SK-N-SH (cell line): ENCODE data around the gene STXBP6. TPM values are rescaled to one million over a fixed set of nuclear protein-coding genes. Genes with fewer than 3 reads are reported as not detected.

ENCODE experiments used
- CTCF ChIA-PET: fragments of 300-600, 350-600 bp; formaldehyde crosslinking; extraction: SDS; loops from one replicate; lab custom pipeline; 2021; lab: Yijun Ruan, JAX
- POLR2A ChIA-PET: fragments of 350-600 bp; sonication (Branson Sonifier 250); formaldehyde crosslinking; extraction: SDS; loops from one replicate; lab custom pipeline; 2020; ENCODE audit warnings: antibody characterized with exemption, inconsistent platforms; lab: Yijun Ruan, JAX
- DNase-seq: peaks from one replicate; pipeline ENCODE4 v3.0.0; 2012
- H2AFZ ChIP-seq: fragments of 200-600 bp; sonication (generic); 2 replicates; pipeline ENCODE4 v1.8.1; 2016; ENCODE audit warnings: antibody characterized with exemption, mild to moderate bottlenecking, low read depth
- H3F3A ChIP-seq: fragments of 200-600 bp; sonication (generic); replicated peaks from 2 replicates; pipeline ENCODE3; 2016; ENCODE audit warnings: antibody characterized with exemption, mild to moderate bottlenecking; ENCODE audit not compliant: insufficient read depth
- H3K27ac ChIP-seq, 2 experiments: fragments of 200-500 bp in 1 of 2; fragments of 200-600 bp in 1 of 2; sonication (Bioruptor generic) in 1 of 2; sonication (generic), shearing (Covaris generic) in 1 of 2; 2 replicates each; pipeline versions ENCODE4 v1.5.1 to v1.6.1; 2014 to 2016; ENCODE audit warnings: low read depth in 2 of 2, inconsistent platforms in 1 of 2, low read length in 1 of 2, mild to moderate bottlenecking in 1 of 2, mixed read lengths in 1 of 2
- H3K27me3 ChIP-seq: fragments of 200-600 bp; sonication (generic), shearing (Covaris generic); 2 replicates; pipeline ENCODE4 v1.6.1; 2016; ENCODE audit warnings: mixed run types; ENCODE audit not compliant: insufficient read depth
- H3K36me3 ChIP-seq, 2 experiments: fragments of 200-500 bp in 1 of 2; fragments of 200-600 bp in 1 of 2; sonication (Bioruptor generic) in 1 of 2; sonication (generic) in 1 of 2; replicated peaks in 1 of 2; 2 replicates each; pipeline versions ENCODE3 to v1.5.1; 2014 to 2016; ENCODE audit warnings: low read length in 1 of 2, mild to moderate bottlenecking in 1 of 2; ENCODE audit not compliant: insufficient read depth in 2 of 2, control insufficient read depth in 1 of 2
- H3K4me1 ChIP-seq, 2 experiments: fragments of 200-500 bp in 1 of 2; fragments of 200-600 bp in 1 of 2; sonication (Bioruptor generic) in 1 of 2; sonication (generic), shearing (Covaris generic) in 1 of 2; 2 replicates each; pipeline versions ENCODE4 v1.5.1 to v1.6.1; 2014 to 2016; ENCODE audit warnings: low read depth in 1 of 2, low read length in 1 of 2, mixed run types in 1 of 2; ENCODE audit not compliant: insufficient read depth in 2 of 2, control insufficient read depth in 1 of 2
- H3K4me2 ChIP-seq: fragments of 200-600 bp; sonication (generic), shearing (Covaris generic); 2 replicates; pipeline ENCODE4 v1.6.1; 2017; ENCODE audit warnings: mixed run types
- H3K4me3 ChIP-seq, 2 experiments: fragments of 200-500 bp in 1 of 2; fragments of 200-600 bp in 1 of 2; sonication (Bioruptor generic) in 1 of 2; sonication (generic), shearing (Covaris generic) in 1 of 2; 2 replicates each; pipeline versions ENCODE4 v1.5.1 to v1.8.1; 2014 to 2016; ENCODE audit warnings: low read depth in 2 of 2, inconsistent platforms in 1 of 2, low read length in 1 of 2, mild to moderate bottlenecking in 1 of 2, mixed read lengths in 1 of 2, moderate library complexity in 1 of 2
- H3K79me2 ChIP-seq: fragments of 200-600 bp; sonication (generic); 2 replicates; pipeline ENCODE4 v1.8.1; 2017; ENCODE audit warnings: mild to moderate bottlenecking; ENCODE audit not compliant: insufficient read depth
- H3K9ac ChIP-seq: fragments of 200-600 bp; sonication (generic); 2 replicates; pipeline ENCODE4 v1.6.1; 2017; ENCODE audit warnings: mixed run types
- H3K9me2 ChIP-seq: fragments of 200-600 bp; sonication (generic); 2 replicates; pipeline ENCODE4 v1.6.1; 2017; ENCODE audit warnings: mixed run types
- H3K9me3 ChIP-seq: fragments of 200-600 bp; sonication (generic); 2 replicates; pipeline ENCODE4 v1.6.1; 2017; ENCODE audit warnings: mixed run types, mild to moderate bottlenecking, moderate library complexity
- H4K20me1 ChIP-seq: fragments of 200-600 bp; sonication (generic); 2 replicates; pipeline ENCODE4 v1.6.1; 2017; ENCODE audit warnings: mild to moderate bottlenecking, mixed run types; ENCODE audit not compliant: insufficient read depth
- ELF1 ChIP-seq: IDR thresholded peaks from 2 replicates; pipeline ENCODE4 v1.4.0; 2012
- EP300 ChIP-seq, 2 experiments: IDR thresholded peaks; 2 replicates each; pipeline versions ENCODE4 v1.4.0 to v1.6.1; 2012; ENCODE audit warnings: borderline replicate concordance in 1 of 2, low read depth in 1 of 2, low read length in 1 of 2
- EZH2phosphoT487 ChIP-seq: fragments of 200-600 bp; sonication (generic); IDR thresholded peaks from 2 replicates; pipeline ENCODE4 v1.6.1; 2017; ENCODE audit warnings: low read depth, mixed run types, mild to moderate bottlenecking, antibody characterized with exemption, moderate library complexity, borderline replicate concordance
- FOXJ3 ChIP-seq: sonication (generic); formaldehyde crosslinking; IDR thresholded peaks from 2 replicates; pipeline ENCODE4 v1.5.1; 2020; ENCODE audit warnings: mild to moderate bottlenecking, missing genetic modification reagents
- GATA2 ChIP-seq: sonication (generic); formaldehyde crosslinking; IDR thresholded peaks from 2 replicates; pipeline ENCODE4 v1.5.0; 2020; ENCODE audit warnings: mild to moderate bottlenecking, missing genetic modification reagents
- JUND ChIP-seq: IDR thresholded peaks from 2 replicates; pipeline ENCODE4 v1.4.0; 2012
- MEF2A ChIP-seq: IDR thresholded peaks from 2 replicates; pipeline ENCODE4 v1.4.0; 2012; ENCODE audit warnings: low read depth, borderline replicate concordance
- MXI1 ChIP-seq: IDR thresholded peaks from 2 replicates; pipeline ENCODE4 v1.6.1; 2012; ENCODE audit warnings: mild to moderate bottlenecking, low read depth, low read length, improper control_type of control experiment
- NRF1 ChIP-seq: IDR thresholded peaks from 2 replicates; pipeline ENCODE4 v1.6.1; 2012; ENCODE audit warnings: low read depth, mild to moderate bottlenecking, low read length
- PBX3 ChIP-seq: IDR thresholded peaks from 2 replicates; pipeline ENCODE4; 2012
- RCOR1 ChIP-seq: fragments of 150-350 bp; IDR thresholded peaks from 2 replicates; pipeline ENCODE4 v1.6.1; 2017; ENCODE audit warnings: antibody characterized with exemption, low read length
- RXRA ChIP-seq: IDR thresholded peaks from 2 replicates; pipeline ENCODE4 v1.4.0; 2012; ENCODE audit warnings: low read depth, mild to moderate bottlenecking, borderline replicate concordance
- SMC3 ChIP-seq: IDR thresholded peaks from 2 replicates; pipeline ENCODE4 v1.6.1; 2012; ENCODE audit warnings: low read depth, low read length, improper control_type of control experiment
- TCF12 ChIP-seq: IDR thresholded peaks from 2 replicates; pipeline ENCODE4 v1.4.0; 2012
- USF2 ChIP-seq: fragments of 150-350 bp; IDR thresholded peaks from 2 replicates; pipeline ENCODE4 v1.6.1; 2017; ENCODE audit warnings: antibody characterized with exemption, low read length, low read depth, borderline replicate concordance
- ZBTB33 ChIP-seq: IDR thresholded peaks from 2 replicates; pipeline ENCODE4 v1.4.0; 2012; ENCODE audit warnings: low read depth, borderline replicate concordance
- WGBS: methylation state at CpG from one replicate; pipeline ENCODE4 v1.1.6; 2017; ENCODE audit warnings: low lambda C conversion rate; 5-methylcytosine and 5-hydroxymethylcytosine counted together
- polyA plus RNA-seq, 3 experiments: library from polyadenylated mRNA; depleted of rRNA; stranded (reverse); fragments of >200 nt; gene quantifications; 2 replicates each; pipeline ENCODE4 v1.2.3, GENCODE V29; 2012
- TF ChIP-seq, protein P1 (sequence below): fragments of 200-600 bp; sonication (generic); IDR thresholded peaks from 2 replicates; pipeline ENCODE4 v1.6.1; 2017; ENCODE audit warnings: antibody characterized with exemption, mild to moderate bottlenecking, moderate library complexity
- TF ChIP-seq, protein P2 (sequence below): IDR thresholded peaks from 2 replicates; pipeline ENCODE4 v1.4.0; 2012; ENCODE audit warnings: low read depth
- TF ChIP-seq, protein P3 (sequence below): fragments of 150-350 bp; IDR thresholded peaks from 2 replicates; pipeline ENCODE4 v1.6.1; 2016; ENCODE audit warnings: mild to moderate bottlenecking, low read depth, low read length
- TF ChIP-seq, protein P4 (sequence below): IDR thresholded peaks from 2 replicates; pipeline ENCODE4 v1.6.1; 2012; ENCODE audit warnings: mild to moderate bottlenecking, low read depth, low read length, moderate library complexity

Gene STXBP6
- polyA plus RNA-seq, 1 of the 3 experiments (the other 2 are of a cell fraction) = 0.16 TPM

- TF ChIP-seq, protein P1, sequence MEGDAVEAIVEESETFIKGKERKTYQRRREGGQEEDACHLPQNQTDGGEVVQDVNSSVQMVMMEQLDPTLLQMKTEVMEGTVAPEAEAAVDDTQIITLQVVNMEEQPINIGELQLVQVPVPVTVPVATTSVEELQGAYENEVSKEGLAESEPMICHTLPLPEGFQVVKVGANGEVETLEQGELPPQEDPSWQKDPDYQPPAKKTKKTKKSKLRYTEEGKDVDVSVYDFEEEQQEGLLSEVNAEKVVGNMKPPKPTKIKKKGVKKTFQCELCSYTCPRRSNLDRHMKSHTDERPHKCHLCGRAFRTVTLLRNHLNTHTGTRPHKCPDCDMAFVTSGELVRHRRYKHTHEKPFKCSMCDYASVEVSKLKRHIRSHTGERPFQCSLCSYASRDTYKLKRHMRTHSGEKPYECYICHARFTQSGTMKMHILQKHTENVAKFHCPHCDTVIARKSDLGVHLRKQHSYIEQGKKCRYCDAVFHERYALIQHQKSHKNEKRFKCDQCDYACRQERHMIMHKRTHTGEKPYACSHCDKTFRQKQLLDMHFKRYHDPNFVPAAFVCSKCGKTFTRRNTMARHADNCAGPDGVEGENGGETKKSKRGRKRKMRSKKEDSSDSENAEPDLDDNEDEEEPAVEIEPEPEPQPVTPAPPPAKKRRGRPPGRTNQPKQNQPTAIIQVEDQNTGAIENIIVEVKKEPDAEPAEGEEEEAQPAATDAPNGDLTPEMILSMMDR = no peak
- TF ChIP-seq MXI1 = no peak
- TF ChIP-seq, all 33 proteins: peak for 0
Observed at GRCh38 chr14:24861083-24861630, 188.8 kb downstream of the STXBP6 start (continued).

DNA sequence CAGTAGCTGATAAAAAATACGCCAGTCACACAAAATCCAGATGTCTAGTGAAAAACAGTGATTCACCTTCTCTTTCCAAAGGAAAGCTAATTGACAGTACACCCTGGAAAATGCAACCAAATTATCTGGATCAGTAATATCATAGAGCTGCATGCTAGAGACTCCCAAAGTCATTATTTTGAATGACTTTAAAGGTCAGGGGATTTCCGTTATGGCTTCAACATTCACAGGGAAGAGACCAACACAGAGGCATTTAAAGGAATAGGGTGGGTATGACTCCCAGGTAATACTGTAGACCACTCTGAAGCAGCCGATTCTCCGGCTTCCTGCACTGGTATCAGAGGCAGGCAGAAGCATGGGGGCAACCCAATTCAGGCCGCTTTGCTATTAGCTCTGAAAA lies 190.4 kb downstream of the STXBP6 start:
- Histone ChIP-seq H3K4me3 (no peak overlapping the region), H3K9me3 (no peaks in the 10 kb centered on the region), H3K9me2 (no peaks in the 10 kb centered on the region), H3K4me1 (no peaks in the 10 kb centered on the region), H2AFZ (no peak overlapping the region), H4K20me1 (no peaks in the 10 kb centered on the region), H3K9ac (no peak overlapping the region), H3K36me3 (no peaks in the 10 kb centered on the region), H3K79me2 (no peaks in the 10 kb centered on the region), H3K27me3 (no peaks in the 10 kb centered on the region; the same call in 1 of the 2 replicates), H3F3A (no peaks in the 10 kb centered on the region), H3K27ac (no peak overlapping the region), H3K4me2 (no peak overlapping the region)
- no peak for TF ChIP-seq JUND
- no peak for TF ChIP-seq RXRA
- TF ChIP-seq, protein P2, sequence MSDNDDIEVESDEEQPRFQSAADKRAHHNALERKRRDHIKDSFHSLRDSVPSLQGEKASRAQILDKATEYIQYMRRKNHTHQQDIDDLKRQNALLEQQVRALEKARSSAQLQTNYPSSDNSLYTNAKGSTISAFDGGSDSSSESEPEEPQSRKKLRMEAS = no peak
- no peak for TF ChIP-seq EZH2phosphoT487
- no peak for TF ChIP-seq ELF1
- no peak for TF ChIP-seq SMC3
- TF ChIP-seq ZBTB33 = no peak
- no peak for TF ChIP-seq TCF12
- TF ChIP-seq USF2 = no peak
- no peak for TF ChIP-seq GATA2 (CRISPR knock-in tag)
- TF ChIP-seq EP300 (IDR thresholded peaks at IDR 0.05; ENCODE audit: borderline replicate concordance in 1 of 2, low read depth in 1 of 2, low read length in 1 of 2) = no peak
- TF ChIP-seq, protein P3, sequence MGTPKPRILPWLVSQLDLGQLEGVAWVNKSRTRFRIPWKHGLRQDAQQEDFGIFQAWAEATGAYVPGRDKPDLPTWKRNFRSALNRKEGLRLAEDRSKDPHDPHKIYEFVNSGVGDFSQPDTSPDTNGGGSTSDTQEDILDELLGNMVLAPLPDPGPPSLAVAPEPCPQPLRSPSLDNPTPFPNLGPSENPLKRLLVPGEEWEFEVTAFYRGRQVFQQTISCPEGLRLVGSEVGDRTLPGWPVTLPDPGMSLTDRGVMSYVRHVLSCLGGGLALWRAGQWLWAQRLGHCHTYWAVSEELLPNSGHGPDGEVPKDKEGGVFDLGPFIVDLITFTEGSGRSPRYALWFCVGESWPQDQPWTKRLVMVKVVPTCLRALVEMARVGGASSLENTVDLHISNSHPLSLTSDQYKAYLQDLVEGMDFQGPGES = no peak
- no peak for TF ChIP-seq PBX3
- TF ChIP-seq MEF2A = no peak
- no peak for TF ChIP-seq NRF1
- TF ChIP-seq FOXJ3 (CRISPR knock-in tag) = no peak
- TF ChIP-seq, protein P4, sequence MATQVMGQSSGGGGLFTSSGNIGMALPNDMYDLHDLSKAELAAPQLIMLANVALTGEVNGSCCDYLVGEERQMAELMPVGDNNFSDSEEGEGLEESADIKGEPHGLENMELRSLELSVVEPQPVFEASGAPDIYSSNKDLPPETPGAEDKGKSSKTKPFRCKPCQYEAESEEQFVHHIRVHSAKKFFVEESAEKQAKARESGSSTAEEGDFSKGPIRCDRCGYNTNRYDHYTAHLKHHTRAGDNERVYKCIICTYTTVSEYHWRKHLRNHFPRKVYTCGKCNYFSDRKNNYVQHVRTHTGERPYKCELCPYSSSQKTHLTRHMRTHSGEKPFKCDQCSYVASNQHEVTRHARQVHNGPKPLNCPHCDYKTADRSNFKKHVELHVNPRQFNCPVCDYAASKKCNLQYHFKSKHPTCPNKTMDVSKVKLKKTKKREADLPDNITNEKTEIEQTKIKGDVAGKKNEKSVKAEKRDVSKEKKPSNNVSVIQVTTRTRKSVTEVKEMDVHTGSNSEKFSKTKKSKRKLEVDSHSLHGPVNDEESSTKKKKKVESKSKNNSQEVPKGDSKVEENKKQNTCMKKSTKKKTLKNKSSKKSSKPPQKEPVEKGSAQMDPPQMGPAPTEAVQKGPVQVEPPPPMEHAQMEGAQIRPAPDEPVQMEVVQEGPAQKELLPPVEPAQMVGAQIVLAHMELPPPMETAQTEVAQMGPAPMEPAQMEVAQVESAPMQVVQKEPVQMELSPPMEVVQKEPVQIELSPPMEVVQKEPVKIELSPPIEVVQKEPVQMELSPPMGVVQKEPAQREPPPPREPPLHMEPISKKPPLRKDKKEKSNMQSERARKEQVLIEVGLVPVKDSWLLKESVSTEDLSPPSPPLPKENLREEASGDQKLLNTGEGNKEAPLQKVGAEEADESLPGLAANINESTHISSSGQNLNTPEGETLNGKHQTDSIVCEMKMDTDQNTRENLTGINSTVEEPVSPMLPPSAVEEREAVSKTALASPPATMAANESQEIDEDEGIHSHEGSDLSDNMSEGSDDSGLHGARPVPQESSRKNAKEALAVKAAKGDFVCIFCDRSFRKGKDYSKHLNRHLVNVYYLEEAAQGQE = no peak
- no peak for TF ChIP-seq RCOR1
- 10% methylated on average over 5 of the region's 5 CpGs for WGBS
- ChIA-PET POLR2A (no interaction called here), CTCF (interaction anchor here (1.2 kb wide), 1 partner anchor 53 kb away, joined by 3 read pairs; no protein-coding TSS in a partner anchor)
- no peak for DNase-seq
